ENCODE results near the gene TBC1D22B. TPM values are rescaled to one million over a fixed set of nuclear protein-coding genes. Genes with fewer than 3 reads are reported as not detected.

TBC1D22B gene
- total RNA-seq, 1 experiment from 2014 or later = 9.1 TPM

GRCh38 chr6:37314487-37315156 is 57.0 kb downstream of the TBC1D22B start:
- CTCF ChIA-PET = no interaction called here
- Histone ChIP-seq H3K4me1 (ENCODE audit: insufficient read depth, low read length) (peaks cover 8% of the 10 kb centered on the region), H3K79me2 (ENCODE audit: low read length) (no peaks in the 10 kb centered on the region), H3K9ac (ENCODE audit: low read length) (no peak overlapping the region), H3F3A (ENCODE audit: low read length, unreplicated experiment) (no peaks in the 10 kb centered on the region), H3K36me3 (ENCODE audit: low read depth, low read length) (peaks cover 33% of the 10 kb centered on the region), H3K4me2 (ENCODE audit: low read length) (no peak overlapping the region), H3K4me3 (ENCODE audit: low read length) (no peak overlapping the region), H4K20me1 (ENCODE audit: low read length) (no peaks in the 10 kb centered on the region), H3K27ac (ENCODE audit: low read length) (no peak overlapping the region), H3K9me3 (ENCODE audit: low read length) (no peaks in the 10 kb centered on the region), H2AFZ (ENCODE audit: low read length) (no peak overlapping the region), H3K9me2 (replicated peaks; ENCODE audit: low read length) (no peaks in the 10 kb centered on the region), H3K27me3 (ENCODE audit: low read length) (no peaks in the 10 kb centered on the region)
- TF ChIP-seq EZH2phosphoT487 (IDR thresholded peaks at IDR 0.05; ENCODE audit: borderline replicate concordance, low read length) = no peak
- TF ChIP-seq, protein P1, sequence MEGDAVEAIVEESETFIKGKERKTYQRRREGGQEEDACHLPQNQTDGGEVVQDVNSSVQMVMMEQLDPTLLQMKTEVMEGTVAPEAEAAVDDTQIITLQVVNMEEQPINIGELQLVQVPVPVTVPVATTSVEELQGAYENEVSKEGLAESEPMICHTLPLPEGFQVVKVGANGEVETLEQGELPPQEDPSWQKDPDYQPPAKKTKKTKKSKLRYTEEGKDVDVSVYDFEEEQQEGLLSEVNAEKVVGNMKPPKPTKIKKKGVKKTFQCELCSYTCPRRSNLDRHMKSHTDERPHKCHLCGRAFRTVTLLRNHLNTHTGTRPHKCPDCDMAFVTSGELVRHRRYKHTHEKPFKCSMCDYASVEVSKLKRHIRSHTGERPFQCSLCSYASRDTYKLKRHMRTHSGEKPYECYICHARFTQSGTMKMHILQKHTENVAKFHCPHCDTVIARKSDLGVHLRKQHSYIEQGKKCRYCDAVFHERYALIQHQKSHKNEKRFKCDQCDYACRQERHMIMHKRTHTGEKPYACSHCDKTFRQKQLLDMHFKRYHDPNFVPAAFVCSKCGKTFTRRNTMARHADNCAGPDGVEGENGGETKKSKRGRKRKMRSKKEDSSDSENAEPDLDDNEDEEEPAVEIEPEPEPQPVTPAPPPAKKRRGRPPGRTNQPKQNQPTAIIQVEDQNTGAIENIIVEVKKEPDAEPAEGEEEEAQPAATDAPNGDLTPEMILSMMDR (conservative IDR thresholded peaks at IDR 0.05; ENCODE audit: low read depth, low read length) = peak; percentile 81
- peak; percentile 48 for DNase-seq
- intact Hi-C loops (cut with micrococcal nuclease) = no loop called here
- ATAC-seq = peak; percentile 66; the same call in 1 of the 2 replicates
- POLR2A ChIA-PET (ENCODE audit: unreplicated experiment) = no interaction called here
- no TSS peak for BruUV-seq (replicated peaks)

- no peaks in the 10 kb centered on the region for H3K27me3 ChIP-seq (ENCODE audit: low read length)
- POLR2A ChIA-PET (ENCODE audit: unreplicated experiment) = no interaction called here
- intact Hi-C loops (cut with micrococcal nuclease) = no loop called here
Observed at GRCh38 chr6:37315157-37315515, 57.6 kb downstream of the TBC1D22B start.

GRCh38 chr6:37316071-37316470 is 58.5 kb downstream of the TBC1D22B start:
- Histone ChIP-seq H3K9me3 (ENCODE audit: low read length) (no peaks in the 10 kb centered on the region), H2AFZ (ENCODE audit: low read length) (no peak overlapping the region), H4K20me1 (ENCODE audit: low read length) (no peaks in the 10 kb centered on the region), H3F3A (ENCODE audit: low read length, unreplicated experiment) (no peaks in the 10 kb centered on the region), H3K27ac (ENCODE audit: low read length) (no peak overlapping the region), H3K4me2 (ENCODE audit: low read length) (no peak overlapping the region), H3K9me2 (replicated peaks; ENCODE audit: low read length) (no peaks in the 10 kb centered on the region), H3K9ac (ENCODE audit: low read length) (no peak overlapping the region), H3K36me3 (ENCODE audit: low read depth, low read length) (peaks cover 40% of the 10 kb centered on the region), H3K27me3 (ENCODE audit: low read length) (no peaks in the 10 kb centered on the region), H3K79me2 (ENCODE audit: low read length) (no peaks in the 10 kb centered on the region), H3K4me1 (ENCODE audit: insufficient read depth, low read length) (peaks cover 23% of the 10 kb centered on the region), H3K4me3 (ENCODE audit: low read length) (no peak overlapping the region)
- TF ChIP-seq, protein P1 (conservative IDR thresholded peaks at IDR 0.05; ENCODE audit: low read depth, low read length) = no peak
- TF ChIP-seq EZH2phosphoT487 (IDR thresholded peaks at IDR 0.05; ENCODE audit: borderline replicate concordance, low read length) (no peak), EZH2 (IDR thresholded peaks at IDR 0.05; ENCODE audit: low read length, unreplicated experiment) (no peak)
- CTCF ChIA-PET = no interaction called here
- DNase-seq = no peak
- no peak for ATAC-seq
- no TSS peak for BruUV-seq (replicated peaks)
- intact Hi-C loops (cut with micrococcal nuclease) = no loop called here
- POLR2A ChIA-PET (ENCODE audit: unreplicated experiment) = no interaction called here

More at GRCh38 chr6:37315157-37315515, 57.6 kb downstream of the TBC1D22B start:
- DNase-seq = no peak
- Histone ChIP-seq H3K79me2 (ENCODE audit: low read length) (no peaks in the 10 kb centered on the region), H3K9me2 (replicated peaks; ENCODE audit: low read length) (no peaks in the 10 kb centered on the region), H3K27ac (ENCODE audit: low read length) (no peak overlapping the region), H3K36me3 (ENCODE audit: low read depth, low read length) (peaks cover 34% of the 10 kb centered on the region), H2AFZ (ENCODE audit: low read length) (no peak overlapping the region), H3K4me3 (ENCODE audit: low read length) (no peak overlapping the region), H4K20me1 (ENCODE audit: low read length) (no peaks in the 10 kb centered on the region), H3K9ac (ENCODE audit: low read length) (no peak overlapping the region), H3K4me1 (ENCODE audit: insufficient read depth, low read length) (peaks cover 13% of the 10 kb centered on the region), H3F3A (ENCODE audit: low read length, unreplicated experiment) (no peaks in the 10 kb centered on the region), H3K4me2 (ENCODE audit: low read length) (no peak overlapping the region), H3K9me3 (ENCODE audit: low read length) (no peaks in the 10 kb centered on the region)
- no TSS peak for BruUV-seq (replicated peaks)
- no peak for TF ChIP-seq EZH2 (IDR thresholded peaks at IDR 0.05; ENCODE audit: low read length, unreplicated experiment)
- TF ChIP-seq, protein P1 (conservative IDR thresholded peaks at IDR 0.05; ENCODE audit: low read depth, low read length) = 0 out of 2 replicates have a peak, but pooled peaks have one; percentile 3
- CTCF ChIA-PET = no interaction called here
- no peak for ATAC-seq

All from PC-3 (cell line).